BJ (cell line): ENCODE data around the gene LPXN. TPM values are rescaled to one million over a fixed set of nuclear protein-coding genes. Genes with fewer than 3 reads are reported as not detected.

ENCODE experiments used
- CTCF ChIA-PET: fragments of 350-600 bp; formaldehyde crosslinking; extraction: SDS; loops from one replicate; lab custom pipeline; 2021; ENCODE audit warnings: antibody characterized with exemption, inconsistent platforms; lab: Yijun Ruan, JAX
- POLR2A ChIA-PET: fragments of 300-600 bp; sonication (Branson Sonifier 250); formaldehyde crosslinking; extraction: SDS; loops from one replicate; lab custom pipeline; 2021; ENCODE audit warnings: antibody characterized with exemption; lab: Charles Lee
- DNase-seq: peaks from one replicate; pipeline ENCODE4 v3.0.0-alpha.2; 2011; ENCODE audit warnings: low read depth
- H3K27me3 ChIP-seq: 2 replicates; pipeline ENCODE4 v1.6.0; 2011; ENCODE audit warnings: low read length; ENCODE audit not compliant: control insufficient read depth, insufficient read depth
- H3K36me3 ChIP-seq: 2 replicates; pipeline ENCODE4 v1.5.1; 2011; ENCODE audit warnings: low read length; ENCODE audit not compliant: control insufficient read depth, insufficient read depth
- H3K4me3 ChIP-seq: 2 replicates; pipeline ENCODE4 v1.5.1; 2011; ENCODE audit warnings: low read depth, mild to moderate bottlenecking, control low read depth, low read length
- CTCF ChIP-seq: IDR thresholded peaks from 2 replicates; pipeline ENCODE4 v1.5.1; 2011; ENCODE audit warnings: low read depth, mild to moderate bottlenecking, control low read depth, inconsistent platforms, low read length, moderate library complexity; ENCODE audit not compliant: insufficient read depth
- polyA plus RNA-seq: library from polyadenylated mRNA; depleted of rRNA; stranded (reverse); fragments of >200 nt; gene quantifications from 2 replicates; pipeline ENCODE4 v1.2.3, GENCODE V29; 2011

Gene LPXN
- polyA plus RNA-seq, 1 experiment, result 29.2 TPM

GRCh38 chr11:58549644-58550043 lies 26.0 kb downstream of the LPXN start:
- H3K36me3 ChIP-seq, result peaks cover 10% of the 10 kb centered on the region
- no peak overlapping the region for H3K4me3 ChIP-seq
- H3K27me3 ChIP-seq, result no peaks in the 10 kb centered on the region
- no peak for DNase-seq
- CTCF ChIA-PET, result no interaction called here
- POLR2A ChIA-PET, result no interaction called here
- no peak for TF ChIP-seq CTCF

- POLR2A ChIA-PET, result interaction anchor here (0.6 kb wide), 1 partner anchor 805 kb away, joined by 3 read pairs; no protein-coding TSS in a partner anchor
- CTCF ChIA-PET, result interaction anchor here (1.8 to 2.1 kb wide), 2 partner anchors 21 to 22 kb away, joined by 4 to 9 read pairs; no protein-coding TSS in a partner anchor
- Histone ChIP-seq H3K27me3 (no peaks in the 10 kb centered on the region), H3K4me3 (no peak overlapping the region), H3K36me3 (peaks cover 7% of the 10 kb centered on the region)
- no peak for TF ChIP-seq CTCF
- DNase-seq, result no peak
Measured at GRCh38 chr11:58546841-58547240, 28.8 kb downstream of the LPXN start.

- Histone ChIP-seq H3K36me3 (peaks cover 8% of the 10 kb centered on the region), H3K4me3 (no peak overlapping the region), H3K27me3 (no peaks in the 10 kb centered on the region)
- ChIA-PET CTCF (interaction anchor here (1.3 kb wide), 1 partner anchor 8 kb away, joined by 5 read pairs; no protein-coding TSS in a partner anchor), POLR2A (no interaction called here)
- DNase-seq, result no peak
- TF ChIP-seq CTCF, result no peak
Measured at GRCh38 chr11:58531865-58532341, 43.8 kb downstream of the LPXN start.

- H3K36me3 ChIP-seq, result peaks cover 8% of the 10 kb centered on the region
- no peaks in the 10 kb centered on the region for H3K27me3 ChIP-seq
- ChIA-PET CTCF (interaction anchor here (0.5 kb wide), 1 partner anchor 40 kb away, joined by 3 read pairs; no protein-coding TSS in a partner anchor), POLR2A (no interaction called here)
- no peak overlapping the region for H3K4me3 ChIP-seq
- no peak for TF ChIP-seq CTCF
- DNase-seq, result no peak
Measured at GRCh38 chr11:58530236-58530635, 45.4 kb downstream of the LPXN start.

GRCh38 chr11:58527429-58527828 lies 48.2 kb downstream of the LPXN start:
- ChIA-PET POLR2A (no interaction called here), CTCF (interaction anchor here (1.1 kb wide), 1 partner anchor 722 kb away, joined by 3 read pairs; no protein-coding TSS in a partner anchor)
- Histone ChIP-seq H3K4me3 (no peak overlapping the region), H3K27me3 (no peaks in the 10 kb centered on the region), H3K36me3 (peaks cover 8% of the 10 kb centered on the region)
- no peak for DNase-seq
- TF ChIP-seq CTCF, result no peak
